Fibroblast of skin of right quadriceps (primary cell): Measurements from ENCODE around the gene PDK2.
A peak's percentile ranks its signal among the peaks of the same experiment; 100 is the strongest.
"Not testable (repeated sequence)": the region's sequence is repeated elsewhere in the genome, so short reads cannot be mapped to it uniquely, and the experiment has no call there.

Experiments
- DNase-seq: peaks from one replicate; pipeline ENCODE4 v3.0.0-alpha.2; 2013

The PDK2 gene

GRCh38 chr17:50059256-50059655 lies 35.9 kb upstream of the PDK2 start:
- DNase-seq: no peak

DNA sequence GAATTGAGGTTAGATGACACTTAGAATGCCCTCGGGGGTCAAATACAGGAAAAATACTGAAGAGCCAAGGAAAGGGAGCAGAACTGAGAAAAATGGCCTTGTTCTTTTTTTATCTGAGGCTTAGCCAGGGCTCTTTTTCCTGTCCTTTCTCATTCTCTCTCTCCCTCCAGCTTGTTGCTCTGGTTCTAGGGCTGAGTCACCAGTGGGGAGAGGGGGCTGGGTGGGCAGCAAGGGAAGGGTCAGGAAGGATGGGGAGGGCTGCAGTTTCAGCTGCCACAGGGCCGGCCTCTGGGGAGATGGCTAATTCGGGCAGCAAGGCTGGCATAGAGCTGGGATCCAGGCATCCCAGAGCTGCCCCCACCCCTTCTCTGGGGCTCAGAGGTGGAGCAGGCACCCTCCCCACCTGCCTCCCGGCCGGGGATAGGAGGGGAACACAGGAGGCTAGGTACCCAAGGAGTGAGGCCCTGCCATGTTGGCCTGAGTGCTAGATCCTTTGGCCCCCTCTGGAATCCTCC lies 35.3 kb upstream of the PDK2 start:
- peak; percentile 57 for DNase-seq

DNA sequence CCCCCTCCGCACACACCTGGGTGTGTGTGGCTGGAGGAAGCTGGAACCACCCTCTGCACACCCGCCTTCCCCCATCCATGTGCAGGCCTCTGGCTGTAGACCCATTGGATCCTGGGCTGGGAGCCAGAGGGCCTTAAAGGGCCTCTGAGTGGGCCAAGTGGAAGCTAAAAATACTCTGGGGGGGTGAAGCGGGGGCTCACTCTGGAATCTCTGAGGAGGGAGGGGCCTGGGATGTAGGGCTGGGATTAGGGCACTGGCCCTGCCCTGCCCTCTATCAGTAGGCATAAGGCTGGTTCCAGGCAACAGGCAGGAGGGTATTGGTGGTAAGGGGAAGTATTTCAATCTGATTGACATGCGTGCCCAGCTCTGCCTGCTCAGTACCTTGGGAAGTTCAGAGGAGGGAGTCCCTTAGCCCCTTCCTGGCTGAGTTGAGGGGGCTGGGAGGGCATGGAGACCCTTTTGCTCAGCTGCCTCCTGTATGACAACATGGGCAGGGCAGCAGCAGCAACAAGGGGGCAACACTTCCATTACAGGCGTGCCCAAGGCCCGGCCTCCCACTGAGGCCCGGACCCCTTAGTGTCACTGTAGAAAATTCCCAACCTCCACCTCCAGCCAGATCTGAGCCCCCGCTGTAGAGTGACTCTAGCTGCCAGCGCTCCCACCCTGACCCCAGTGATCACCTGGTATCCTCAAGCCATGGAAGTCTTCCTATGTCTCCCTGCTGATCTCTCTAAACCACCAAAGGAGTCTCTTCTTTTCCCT lies 34.0 kb upstream of the PDK2 start:
- peak; percentile 80 for DNase-seq

DNA sequence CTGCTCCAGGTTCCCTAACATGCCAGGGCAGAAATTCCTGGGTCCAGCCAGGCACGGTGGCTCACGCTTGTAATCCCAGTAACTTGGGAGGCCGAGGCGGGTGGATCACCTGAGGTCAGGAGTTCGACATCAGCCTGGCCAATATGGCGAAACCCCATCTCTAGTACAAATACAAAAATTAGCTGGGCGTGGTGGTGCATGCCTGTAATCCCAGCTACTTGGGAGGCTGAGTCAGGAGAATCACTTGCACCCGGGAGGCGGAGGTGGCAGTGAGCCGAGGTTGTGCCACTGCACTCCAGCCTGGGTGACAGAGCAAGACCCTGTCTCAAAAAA lies 33.5 kb upstream of the PDK2 start:
- not testable (repeated sequence) for DNase-seq

- DNase-seq: peak; percentile 43
Measured at GRCh38 chr17:50062293-50063243, 32.6 kb upstream of the PDK2 start.

- peak; percentile 32 for DNase-seq
Measured at GRCh38 chr17:50063561-50064252, 31.4 kb upstream of the PDK2 start.

DNA sequence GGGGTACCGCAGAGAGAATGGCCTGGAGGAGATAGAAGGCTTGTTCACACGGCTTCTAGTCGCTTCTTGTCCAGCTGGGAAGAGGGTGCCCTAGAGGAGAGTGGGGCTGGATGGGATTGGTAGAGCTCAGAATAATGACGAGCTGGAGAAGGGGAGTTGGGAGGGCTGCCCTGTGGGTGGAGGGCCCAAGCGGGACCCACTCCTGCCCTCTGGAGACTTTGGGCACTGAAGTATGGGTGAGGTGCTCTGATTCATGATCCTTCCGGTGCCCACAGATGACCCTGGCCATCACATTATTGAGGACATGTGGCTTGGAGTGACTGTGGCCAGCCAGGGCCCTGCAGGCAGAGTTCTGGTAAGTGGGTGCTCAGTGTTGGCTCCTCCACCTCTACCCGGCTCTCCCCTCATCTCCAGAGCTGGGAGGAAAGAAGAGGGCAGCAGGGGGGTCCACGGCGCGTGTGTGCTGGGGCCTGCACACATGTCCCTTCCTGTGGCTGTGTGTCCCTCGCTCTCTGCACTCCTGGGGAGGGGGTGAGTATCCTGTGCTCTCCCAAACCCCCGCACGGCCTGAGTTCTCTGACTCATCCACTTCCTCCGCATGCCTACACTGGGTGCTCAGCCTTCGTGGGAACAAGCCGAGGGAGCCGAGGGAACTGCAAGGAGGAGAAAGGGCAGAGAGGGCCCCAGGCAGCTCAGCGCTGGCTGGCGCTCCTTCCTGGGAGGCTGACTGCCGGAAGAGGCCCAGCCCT lies 30.7 kb upstream of the PDK2 start:
- DNase-seq: peak; percentile 96

GRCh38 chr17:50065056-50065455 lies 30.1 kb upstream of the PDK2 start:
- no peak for DNase-seq

GRCh38 chr17:50066995-50067394 lies 28.2 kb upstream of the PDK2 start:
- DNase-seq: no peak

DNA sequence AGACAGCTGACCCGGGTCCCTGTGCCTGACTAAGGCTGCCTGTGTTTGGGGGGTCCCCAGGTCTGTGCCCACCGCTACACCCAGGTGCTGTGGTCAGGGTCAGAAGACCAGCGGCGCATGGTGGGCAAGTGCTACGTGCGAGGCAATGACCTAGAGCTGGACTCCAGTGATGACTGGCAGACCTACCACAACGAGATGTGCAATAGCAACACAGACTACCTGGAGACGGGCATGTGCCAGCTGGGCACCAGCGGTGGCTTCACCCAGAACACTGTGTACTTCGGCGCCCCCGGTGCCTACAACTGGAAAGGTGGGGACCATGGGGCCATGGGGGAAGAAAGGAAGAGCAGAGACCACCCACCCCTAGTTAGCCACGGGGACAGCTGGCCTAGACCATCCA lies 27.2 kb upstream of the PDK2 start:
- no peak for DNase-seq

DNA sequence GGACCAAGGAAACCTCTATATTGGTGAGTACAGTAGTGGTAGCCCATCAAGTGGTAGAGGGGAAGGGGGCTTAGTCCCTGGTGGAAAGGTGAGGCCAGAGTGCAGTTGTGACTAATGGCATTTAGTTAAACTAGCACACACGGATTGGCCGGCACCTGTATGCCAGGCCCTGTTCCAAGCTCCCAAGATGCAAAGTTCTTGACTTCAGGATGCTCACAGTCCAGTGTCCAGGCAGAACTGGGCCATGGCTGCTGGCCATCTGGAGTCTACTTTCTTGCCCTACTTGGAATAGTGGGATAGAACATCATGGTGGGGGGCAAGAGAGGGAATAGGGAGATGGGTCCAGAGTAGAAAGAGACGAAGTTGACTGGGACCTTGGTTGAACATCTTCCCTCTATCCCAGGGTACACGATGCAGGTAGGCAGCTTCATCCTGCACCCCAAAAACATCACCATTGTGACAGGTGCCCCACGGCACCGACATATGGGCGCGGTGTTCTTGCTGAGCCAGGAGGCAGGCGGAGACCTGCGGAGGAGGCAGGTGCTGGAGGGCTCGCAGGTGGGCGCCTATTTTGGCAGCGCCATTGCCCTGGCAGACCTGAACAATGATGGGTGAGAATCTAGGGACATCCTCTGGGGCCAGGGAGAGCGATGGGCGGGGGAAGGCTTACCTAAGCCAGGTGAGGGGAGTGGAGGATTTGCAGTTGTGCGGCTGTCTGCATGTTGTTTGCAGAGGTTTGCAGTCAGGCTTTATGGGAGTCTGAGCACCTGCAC lies 24.1 kb upstream of the PDK2 start:
- DNase-seq: no peak

DNA sequence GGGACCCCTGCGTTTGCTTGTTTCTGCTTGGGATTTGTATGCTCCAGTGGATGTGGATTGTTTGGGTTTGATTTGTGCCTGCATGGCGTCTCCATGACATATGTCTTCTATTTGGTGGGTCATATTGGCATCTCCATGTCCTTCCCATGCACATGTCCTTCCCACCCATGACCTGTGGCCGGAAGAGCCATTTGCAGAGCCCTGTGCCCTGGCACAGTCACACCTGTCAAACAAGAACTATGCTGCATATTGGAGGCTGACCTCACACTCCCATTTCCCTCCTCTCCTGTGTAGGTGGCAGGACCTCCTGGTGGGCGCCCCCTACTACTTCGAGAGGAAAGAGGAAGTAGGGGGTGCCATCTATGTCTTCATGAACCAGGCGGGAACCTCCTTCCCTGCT lies 23.5 kb upstream of the PDK2 start:
- DNase-seq: no peak

- no peak for DNase-seq
Measured at GRCh38 chr17:50072130-50072529, 23.0 kb upstream of the PDK2 start.

- no peak for DNase-seq
Measured at GRCh38 chr17:50072925-50073324, 22.2 kb upstream of the PDK2 start.

- no peak for DNase-seq
Measured at GRCh38 chr17:50074227-50074626, 20.9 kb upstream of the PDK2 start.

DNA sequence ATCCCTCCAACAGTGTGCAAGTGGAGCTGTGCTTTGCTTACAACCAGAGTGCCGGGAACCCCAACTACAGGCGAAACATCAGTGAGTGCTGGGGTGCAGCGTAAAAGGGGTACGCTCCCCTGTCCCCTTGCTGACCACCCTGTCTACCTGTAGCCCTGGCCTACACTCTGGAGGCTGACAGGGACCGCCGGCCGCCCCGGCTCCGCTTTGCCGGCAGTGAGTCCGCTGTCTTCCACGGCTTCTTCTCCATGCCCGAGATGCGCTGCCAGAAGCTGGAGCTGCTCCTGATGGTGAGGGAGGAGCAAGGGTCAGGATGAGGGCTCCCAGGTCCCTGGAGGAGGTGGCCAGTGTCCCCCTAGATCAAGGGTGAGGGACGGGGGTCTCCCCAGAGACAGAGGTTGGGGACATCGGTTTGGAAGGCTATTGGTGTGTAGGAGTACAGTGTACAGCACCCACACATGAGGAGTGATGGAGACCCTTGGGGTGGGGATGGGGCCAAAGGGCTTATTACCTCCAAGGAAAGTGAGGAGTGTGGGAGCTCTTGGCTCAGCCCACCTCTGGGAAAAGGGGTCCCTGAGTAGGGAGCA lies 19.6 kb upstream of the PDK2 start:
- DNase-seq: no peak

GRCh38 chr17:50076221-50076590 lies 18.9 kb upstream of the PDK2 start:
- no peak for DNase-seq

DNA sequence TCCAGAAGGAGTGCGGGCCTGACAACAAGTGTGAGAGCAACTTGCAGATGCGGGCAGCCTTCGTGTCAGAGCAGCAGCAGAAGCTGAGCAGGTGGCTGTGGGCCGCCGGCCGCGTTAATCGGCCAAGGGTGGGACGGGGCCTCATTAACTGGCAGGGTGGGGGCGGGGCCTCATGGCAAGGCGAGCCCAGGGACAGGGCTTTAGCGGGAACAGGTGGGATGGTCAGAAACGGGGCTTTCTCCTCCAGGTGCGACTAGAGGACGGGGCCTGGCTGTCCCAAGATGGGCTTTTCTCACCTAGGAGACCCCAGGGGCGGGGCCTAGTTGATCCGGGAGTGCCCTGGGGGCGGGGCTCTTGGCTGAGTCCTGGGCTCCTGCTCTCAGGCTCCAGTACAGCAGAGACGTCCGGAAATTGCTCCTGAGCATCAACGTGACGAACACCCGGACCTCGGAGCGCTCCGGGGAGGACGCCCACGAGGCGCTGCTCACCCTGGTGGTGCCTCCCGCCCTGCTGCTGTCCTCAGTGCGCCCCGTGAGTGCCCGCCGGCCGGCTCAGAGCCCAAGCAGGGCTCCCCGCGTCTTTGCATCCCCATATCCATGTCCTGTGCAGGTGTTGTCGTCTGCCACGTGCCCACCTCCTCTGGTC lies 18.4 kb upstream of the PDK2 start:
- no peak for DNase-seq

DNA sequence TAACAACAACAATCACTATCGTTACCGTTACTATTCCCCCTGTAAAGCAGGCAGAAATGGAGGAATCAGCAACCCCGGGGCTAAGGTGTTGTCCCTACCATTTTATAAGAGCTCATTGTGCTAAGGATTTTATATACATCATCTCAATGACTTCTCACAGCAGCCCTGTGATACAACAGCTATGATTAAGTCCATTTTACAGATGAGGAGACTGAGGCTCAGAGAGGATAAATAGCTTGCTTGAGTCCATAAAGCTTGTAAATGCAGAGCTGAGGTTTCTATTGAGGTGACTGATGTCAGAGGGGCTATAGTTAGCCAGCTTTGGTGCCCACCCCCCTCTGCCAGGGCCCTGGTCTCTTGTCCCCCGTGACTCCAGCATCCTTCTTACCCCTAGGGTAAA lies 16.7 kb upstream of the PDK2 start:
- DNase-seq: no peak

GRCh38 chr17:50079334-50080095 lies 15.6 kb upstream of the PDK2 start:
- DNase-seq: peak; percentile 42
